HS-27A (cell line): ENCODE data around the gene AS3MT.
"Not testable (repeated sequence)": the region's sequence is repeated elsewhere in the genome, so short reads cannot be mapped to it uniquely, and the experiment has no call there.

ENCODE experiments used
- DNase-seq: peaks from one replicate; pipeline ENCODE4 v3.0.0-alpha.2; 2012; ENCODE audit warnings: low read depth, missing footprints

AS3MT gene

GRCh38 chr10:102919992-102920739 is 50.9 kb downstream of the AS3MT start:
- no peak for DNase-seq

GRCh38 chr10:102923601-102924000 is 54.3 kb downstream of the AS3MT start:
- no peak for DNase-seq

- DNase-seq = no peak
Observed at GRCh38 chr10:102926842-102927241, 57.6 kb downstream of the AS3MT start.

- DNase-seq = no peak
Observed at GRCh38 chr10:102927311-102928010, 58.2 kb downstream of the AS3MT start.

GRCh38 chr10:102928442-102928841 is 59.2 kb downstream of the AS3MT start:
- not testable (repeated sequence) for DNase-seq

GRCh38 chr10:102930720-102931119 is 61.5 kb downstream of the AS3MT start:
- DNase-seq = no peak

GRCh38 chr10:102931643-102932042 is 62.4 kb downstream of the AS3MT start:
- DNase-seq = no peak

- DNase-seq = no peak
Observed at GRCh38 chr10:102935505-102935904, 66.2 kb downstream of the AS3MT start.

GRCh38 chr10:102935939-102936605 is 66.8 kb downstream of the AS3MT start:
- no peak for DNase-seq

- DNase-seq = no peak
Observed at GRCh38 chr10:102941401-102941800, 72.1 kb downstream of the AS3MT start.

GRCh38 chr10:102945449-102945848 is 76.2 kb downstream of the AS3MT start:
- DNase-seq = no peak

- no peak for DNase-seq
Observed at GRCh38 chr10:102945962-102946361, 76.7 kb downstream of the AS3MT start.

GRCh38 chr10:102946992-102947391 is 77.7 kb downstream of the AS3MT start:
- no peak for DNase-seq

GRCh38 chr10:102948176-102948575 is 78.9 kb downstream of the AS3MT start:
- DNase-seq = no peak

- no peak for DNase-seq
Observed at GRCh38 chr10:102948786-102949185, 79.5 kb downstream of the AS3MT start.

- no peak for DNase-seq
Observed at GRCh38 chr10:102949916-102950315, 80.6 kb downstream of the AS3MT start.

GRCh38 chr10:102951316-102951715 is 82.0 kb downstream of the AS3MT start:
- DNase-seq = no peak
